Kidney glomerular epithelial cell (primary cell): Measurements from ENCODE around the gene POC1A.

Experiments
- DNase-seq: peaks from one replicate; lab custom pipeline; 2025; lab: John Stamatoyannopoulos, UW

The POC1A gene

DNA sequence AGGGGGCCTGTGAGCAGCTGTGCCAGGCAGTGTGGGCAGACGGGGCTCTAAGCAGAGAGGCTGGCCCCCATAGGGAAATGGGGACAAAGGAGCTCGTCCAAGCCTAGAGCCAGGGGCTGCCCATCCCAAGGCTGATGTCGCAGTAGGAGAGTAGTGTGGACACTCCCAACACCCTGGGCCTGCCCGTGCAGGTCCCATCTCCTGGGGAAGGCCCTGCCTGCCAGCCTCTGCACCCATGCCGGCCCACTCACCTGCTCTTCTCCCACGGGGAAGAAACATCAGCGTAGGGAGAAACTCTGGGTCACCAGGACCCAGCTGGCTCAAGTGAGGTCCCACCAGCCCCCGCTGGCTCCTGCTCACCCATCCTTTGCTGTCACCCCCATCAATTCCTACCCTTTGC lies 87.2 kb downstream of the POC1A start:
- DNase-seq: no peak

DNA sequence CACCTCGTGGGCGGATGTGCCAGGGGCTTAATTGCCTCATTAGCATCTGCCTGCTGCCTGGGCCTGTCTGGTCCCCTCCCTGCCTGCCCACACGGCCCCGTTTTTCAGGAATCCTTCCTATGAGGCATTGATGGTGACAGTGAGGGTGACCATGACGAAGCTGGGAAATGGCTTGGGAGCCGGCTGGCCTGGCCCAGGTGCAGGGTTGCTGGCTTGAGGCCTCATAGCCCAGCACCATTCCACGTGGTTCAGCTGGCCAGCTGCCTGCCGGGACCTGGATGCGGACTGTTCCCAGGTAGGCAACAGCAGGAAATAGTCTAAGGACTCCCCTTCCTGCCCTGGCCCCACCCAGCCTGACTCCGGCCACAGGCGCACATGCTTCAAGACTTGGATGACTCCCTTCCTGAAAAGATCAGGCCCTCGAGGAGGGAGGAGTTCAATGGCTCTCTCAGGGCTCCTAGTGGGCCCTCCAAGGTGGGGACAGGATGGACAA lies 88.9 kb downstream of the POC1A start:
- no peak for DNase-seq

GRCh38 chr3:52064561-52064960 lies 89.7 kb downstream of the POC1A start:
- no peak for DNase-seq

GRCh38 chr3:52063026-52063723 lies 91.0 kb downstream of the POC1A start:
- DNase-seq: no peak

DNA sequence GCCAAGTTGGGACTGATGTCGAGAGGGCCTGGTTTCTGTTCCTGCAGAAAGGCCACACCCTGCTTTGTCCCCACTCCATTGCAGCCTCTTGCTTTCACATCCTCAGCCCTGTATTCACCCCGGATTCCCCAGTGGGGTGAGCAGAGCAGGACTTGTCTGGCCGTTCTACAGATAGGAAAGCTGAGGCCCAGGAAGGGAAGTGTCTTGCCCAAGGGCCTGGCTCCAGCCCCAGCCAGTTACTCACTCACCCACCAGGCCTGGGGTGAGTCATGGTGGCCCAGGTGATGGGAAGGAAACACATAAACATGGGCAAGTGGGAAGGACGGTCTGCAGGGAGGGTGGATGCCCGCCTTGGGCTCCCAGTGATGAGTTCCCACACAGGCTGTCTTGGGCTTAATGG lies 91.7 kb downstream of the POC1A start:
- DNase-seq: peak; percentile 56

DNA sequence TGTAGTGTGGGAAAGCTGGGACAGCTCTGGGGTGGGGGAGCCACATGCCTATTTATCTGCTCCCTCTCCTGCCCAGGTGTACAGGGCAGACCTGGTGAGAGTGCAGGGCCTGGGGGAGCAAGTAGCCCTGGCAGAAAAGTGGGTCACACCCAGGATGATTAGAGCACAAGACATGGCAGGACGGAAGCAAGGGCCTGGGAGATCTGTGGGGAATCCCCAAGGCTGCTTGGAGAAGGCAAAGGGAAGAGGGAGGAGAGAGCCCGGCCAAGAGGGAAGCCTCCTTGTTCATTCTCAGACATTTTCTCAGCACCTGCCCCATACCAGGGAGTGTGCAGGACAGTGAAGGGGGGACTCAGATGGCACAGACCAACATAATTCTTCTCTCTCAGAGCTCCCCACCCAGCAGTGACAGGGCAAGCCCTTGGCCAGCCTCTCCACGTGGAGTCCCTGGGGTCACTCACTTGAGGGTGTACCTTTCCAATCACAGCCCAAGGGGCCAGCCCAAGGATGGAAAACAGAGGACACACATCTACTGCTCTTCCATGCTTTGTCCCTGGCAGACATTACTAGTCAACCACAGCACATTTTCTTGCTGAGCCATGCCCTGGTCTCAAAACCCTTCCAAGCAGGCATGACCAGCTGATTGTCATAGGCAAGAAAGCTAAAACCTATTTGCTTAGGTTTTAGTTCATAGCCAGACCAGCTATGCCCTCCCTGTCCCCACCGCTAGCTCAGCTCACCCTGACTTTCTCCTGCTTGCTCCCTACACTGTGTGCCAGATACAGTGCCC lies 92.9 kb downstream of the POC1A start:
- no peak for DNase-seq

DNA sequence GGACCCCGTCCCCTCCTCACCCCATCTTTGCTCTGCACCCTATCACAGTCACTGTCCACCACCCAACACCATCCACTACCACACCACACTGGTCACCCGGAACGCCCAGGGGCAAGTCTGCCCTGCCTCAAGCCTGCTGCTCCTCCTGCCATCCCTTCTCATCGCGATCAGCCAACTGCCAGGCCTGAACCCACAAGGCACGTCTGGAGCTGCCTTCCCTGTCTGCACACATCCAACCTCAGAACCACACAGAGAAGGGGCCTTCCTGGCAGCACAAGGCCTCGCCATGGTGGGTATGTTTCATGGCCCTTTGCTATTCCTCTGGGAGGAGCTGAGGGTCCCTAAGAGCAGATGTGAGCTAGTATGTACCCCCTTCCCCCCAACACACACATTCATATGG lies 94.4 kb downstream of the POC1A start:
- no peak for DNase-seq

DNA sequence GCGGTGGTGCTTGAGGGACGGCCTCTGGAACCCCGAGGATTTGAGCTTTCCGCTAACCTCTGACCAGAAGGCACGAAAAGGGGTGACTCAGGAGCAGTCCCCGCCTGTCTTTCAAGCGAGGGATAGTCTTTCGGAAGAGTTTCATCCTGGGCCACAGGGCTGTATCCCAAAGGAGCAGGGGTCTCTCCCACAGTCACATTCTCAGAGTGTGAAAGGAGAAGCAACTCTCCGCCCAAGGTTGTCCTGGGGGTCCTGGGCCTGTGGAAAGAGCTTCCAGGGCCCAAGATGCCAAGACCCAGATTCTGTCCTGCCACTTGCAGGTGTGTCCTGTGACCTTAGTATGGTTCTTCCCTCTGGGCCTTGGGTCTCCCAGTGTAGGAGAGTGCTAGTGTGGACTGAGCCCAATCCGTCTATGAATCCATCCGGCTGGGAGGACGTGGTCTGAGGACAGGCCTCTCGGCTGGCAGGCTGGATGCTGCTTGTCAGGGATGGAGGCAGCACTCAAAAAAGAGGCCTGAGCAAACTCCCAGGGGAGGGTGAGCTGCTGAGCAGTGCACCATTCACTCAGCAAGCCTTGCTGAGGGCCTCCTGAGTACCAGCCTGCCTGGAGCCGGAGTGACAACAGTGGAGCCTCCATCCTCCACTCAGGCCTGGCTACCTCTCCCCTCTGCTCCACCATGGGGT lies 96.3 kb downstream of the POC1A start:
- DNase-seq: no peak

- peak; percentile 97 for DNase-seq
Observed at GRCh38 chr3:52056968-52057811, 97.0 kb downstream of the POC1A start.

GRCh38 chr3:52056521-52056967 lies 97.7 kb downstream of the POC1A start, which contains the start of gene DUSP7:
DUSP7 (minus strand) TSS chr3:52056571; CDS start chr3:52056366, 205 bp downstream.
- no peak for DNase-seq

DNA sequence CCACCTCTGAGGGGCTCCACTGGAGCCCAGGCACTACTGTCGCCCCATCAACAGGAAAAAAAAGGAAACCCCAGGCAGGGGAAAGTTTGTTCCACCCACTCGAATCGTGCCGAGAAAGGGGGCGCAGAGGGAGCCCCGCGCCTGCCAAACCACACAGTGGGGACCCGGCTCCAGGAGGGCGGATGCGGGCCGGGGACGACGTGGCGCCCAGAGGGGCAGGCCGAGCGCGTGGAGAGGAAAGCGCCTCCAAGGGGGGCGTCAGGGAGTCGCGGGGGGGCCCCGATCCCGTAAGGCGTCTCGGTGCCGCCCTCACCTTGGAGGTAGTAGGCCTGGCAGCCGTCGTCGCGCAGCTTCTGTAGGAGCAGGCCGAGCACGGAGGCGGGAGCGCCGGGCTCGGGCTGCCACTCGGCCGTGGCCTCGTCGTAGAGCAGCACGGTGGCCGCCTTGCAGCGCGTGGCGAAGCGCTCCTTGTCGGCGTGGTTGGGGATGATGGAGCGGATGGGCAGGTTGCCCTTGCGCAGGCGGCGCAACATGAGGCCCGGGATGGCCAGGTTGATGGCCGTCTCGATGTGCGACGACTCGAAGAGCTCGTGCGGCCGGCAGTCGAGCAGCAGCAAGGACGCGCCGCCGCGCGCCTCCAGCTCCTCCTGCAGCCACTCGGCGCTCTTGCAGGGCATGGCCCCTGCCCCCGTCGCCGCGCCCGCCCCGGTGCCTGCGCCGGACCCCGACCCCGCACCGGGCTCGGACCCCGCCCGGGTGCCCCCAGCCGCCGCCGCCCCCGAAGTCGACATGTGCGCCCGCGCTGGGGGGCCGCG lies 98.5 kb downstream of the POC1A start:
- DNase-seq: no peak

- no peak for DNase-seq
Observed at GRCh38 chr3:52054661-52055511, 99.3 kb downstream of the POC1A start.

GRCh38 chr3:52053307-52054304 lies 100.6 kb downstream of the POC1A start:
- peak; percentile 44 for DNase-seq

- DNase-seq: peak; percentile 69
Observed at GRCh38 chr3:52052831-52053306, 101.4 kb downstream of the POC1A start.

- no peak for DNase-seq
Observed at GRCh38 chr3:52051444-52051843, 102.8 kb downstream of the POC1A start.

GRCh38 chr3:52050571-52050970 lies 103.7 kb downstream of the POC1A start:
- no peak for DNase-seq

GRCh38 chr3:52049503-52049902 lies 104.7 kb downstream of the POC1A start:
- no peak for DNase-seq

- peak; percentile 64 for DNase-seq
Observed at GRCh38 chr3:52047295-52047960, 106.8 kb downstream of the POC1A start.
